GM21447 (cell line): Measurements from ENCODE around the gene LCE7A.

Experiments
- ATAC-seq: cut with Tn5 transposase; IDR thresholded peaks from one replicate; pipeline ENCODE4 v1.9.1; 2021; ENCODE audit not compliant: unreplicated experiment

Gene LCE7A

DNA sequence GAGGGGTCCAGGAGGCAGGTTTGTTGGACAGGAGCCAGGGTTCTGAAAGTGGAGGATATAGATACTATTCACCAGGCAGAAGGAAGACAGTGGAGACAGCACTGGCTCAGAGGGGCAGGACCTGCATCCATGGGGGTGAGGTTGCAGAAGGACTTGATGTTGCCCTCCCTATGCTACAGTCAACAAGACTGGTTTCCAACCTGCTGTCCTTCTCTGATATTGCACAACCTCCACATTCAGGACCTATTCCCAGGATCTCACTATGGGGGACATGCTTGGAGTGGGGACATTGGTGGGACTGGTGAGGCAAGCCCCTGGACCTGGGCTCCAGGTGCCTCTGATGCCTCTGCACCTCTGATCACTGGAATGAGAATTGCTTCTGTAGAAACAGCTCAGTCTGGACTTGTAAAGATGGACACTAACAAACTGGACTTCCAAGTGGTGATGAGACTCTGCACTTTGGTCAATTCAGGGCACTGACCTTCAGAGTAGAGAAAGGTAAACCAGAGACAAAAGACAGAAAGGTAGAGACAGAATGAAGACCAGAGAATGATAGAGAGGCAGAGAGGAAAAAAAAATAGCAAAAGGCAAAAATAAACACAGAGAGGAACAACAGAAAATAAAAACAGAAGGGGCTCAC lies 19.9 kb downstream of the LCE7A start:
- ATAC-seq, result no peak

DNA sequence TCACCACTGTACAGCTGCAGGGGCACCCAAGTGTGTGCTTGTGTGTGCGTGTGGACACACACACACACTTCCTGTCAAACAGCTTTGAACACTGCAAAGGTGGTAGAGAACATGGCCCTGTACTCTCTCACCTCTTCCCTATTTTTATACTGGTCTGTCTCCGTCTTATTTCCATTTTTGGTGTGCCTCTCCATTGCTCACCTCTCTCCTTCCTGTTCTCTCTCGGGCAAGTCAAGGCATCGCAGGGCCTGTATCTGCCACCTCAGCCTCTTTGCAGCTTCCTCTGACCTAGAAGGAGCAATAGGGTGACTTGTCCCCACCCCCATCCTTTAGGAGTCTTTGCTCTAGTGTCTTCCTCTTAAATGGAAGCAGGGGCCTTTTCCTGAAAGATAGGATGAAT lies 20.5 kb downstream of the LCE7A start:
- no peak for ATAC-seq

DNA sequence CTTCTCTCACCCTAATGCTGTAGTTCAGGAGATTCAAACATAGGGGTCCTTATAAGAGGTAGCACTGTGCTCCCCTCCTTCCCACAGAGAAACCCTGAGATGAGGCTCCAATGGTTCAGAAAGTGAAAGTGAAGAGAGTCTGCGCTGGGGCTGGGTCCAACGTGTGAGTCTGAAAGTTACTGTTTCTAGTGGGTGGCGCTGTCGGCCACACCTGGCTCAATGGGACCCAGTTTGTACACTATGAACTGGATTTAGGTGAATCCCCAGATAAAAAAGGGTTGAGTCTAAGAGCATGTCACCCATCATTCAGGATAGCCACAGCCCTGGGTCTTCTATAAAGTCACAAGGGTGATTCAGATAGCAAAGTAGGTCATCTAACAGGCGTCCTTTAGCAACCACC lies 21.1 kb downstream of the LCE7A start:
- no peak for ATAC-seq

DNA sequence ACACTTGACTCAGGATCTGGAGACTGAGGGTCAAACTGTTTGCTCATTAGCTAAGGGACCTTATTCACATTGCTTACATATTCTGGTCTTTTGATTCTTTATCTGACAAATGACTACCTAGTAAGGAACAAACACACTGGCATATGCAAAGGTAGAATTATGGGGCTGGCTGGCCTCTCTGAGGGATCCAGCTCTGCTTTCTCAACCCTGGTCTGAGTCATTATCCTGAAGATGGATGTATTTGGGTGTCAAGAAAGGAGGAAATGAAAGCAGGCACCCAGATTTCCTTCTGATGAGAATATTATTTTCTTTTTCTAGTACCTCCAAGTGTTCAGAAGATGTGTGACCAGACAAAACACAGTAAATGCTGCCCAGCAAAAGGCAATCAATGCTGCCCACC lies 24.3 kb downstream of the LCE7A start:
- no peak for ATAC-seq

DNA sequence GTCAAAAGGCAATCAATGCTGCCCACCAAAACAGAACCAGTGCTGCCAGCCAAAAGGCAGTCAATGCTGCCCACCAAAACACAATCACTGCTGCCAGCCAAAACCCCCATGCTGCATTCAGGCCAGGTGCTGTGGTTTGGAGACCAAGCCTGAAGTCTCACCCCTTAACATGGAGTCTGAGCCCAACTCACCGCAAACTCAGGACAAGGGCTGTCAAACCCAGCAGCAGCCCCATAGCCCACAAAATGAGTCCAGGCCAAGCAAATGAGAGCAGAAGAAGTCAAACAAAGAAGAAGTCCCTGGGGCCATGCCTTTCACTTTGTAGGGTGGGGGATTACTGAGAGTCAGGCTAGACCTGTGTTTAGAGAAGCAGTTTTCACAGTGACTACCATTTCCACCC lies 24.7 kb downstream of the LCE7A start:
- no peak for ATAC-seq

DNA sequence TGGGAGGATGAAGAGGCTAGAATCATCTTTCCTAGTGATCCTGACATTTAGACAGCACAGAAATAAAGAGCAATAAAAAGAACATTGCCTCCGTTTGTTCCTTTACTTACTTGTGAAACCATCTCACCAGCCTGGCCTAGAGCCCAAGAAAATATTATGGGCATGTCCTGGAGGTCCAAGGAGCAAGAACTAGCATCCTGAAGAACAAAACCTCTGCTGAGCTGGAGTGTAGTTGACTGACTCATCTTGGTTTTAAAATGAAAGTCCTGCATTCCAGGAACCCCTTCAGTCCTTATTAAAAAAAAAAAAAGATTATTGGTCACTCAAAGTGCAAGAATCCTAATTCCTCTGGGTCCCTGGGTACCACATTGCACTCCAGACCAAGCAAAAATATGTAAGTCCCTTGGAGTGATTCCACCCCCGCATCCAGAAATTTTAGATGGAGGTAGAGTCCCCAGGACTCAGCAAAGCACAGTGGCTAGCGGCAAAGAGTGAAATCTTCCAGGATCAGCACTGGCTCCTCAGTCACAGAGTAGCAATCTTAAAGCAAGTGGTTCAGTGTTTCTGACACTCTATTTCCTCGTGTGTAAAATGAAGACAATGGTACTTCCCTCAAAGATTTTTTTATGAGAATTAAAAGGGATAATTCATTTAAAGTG lies 25.3 kb downstream of the LCE7A start:
- ATAC-seq, result no peak

DNA sequence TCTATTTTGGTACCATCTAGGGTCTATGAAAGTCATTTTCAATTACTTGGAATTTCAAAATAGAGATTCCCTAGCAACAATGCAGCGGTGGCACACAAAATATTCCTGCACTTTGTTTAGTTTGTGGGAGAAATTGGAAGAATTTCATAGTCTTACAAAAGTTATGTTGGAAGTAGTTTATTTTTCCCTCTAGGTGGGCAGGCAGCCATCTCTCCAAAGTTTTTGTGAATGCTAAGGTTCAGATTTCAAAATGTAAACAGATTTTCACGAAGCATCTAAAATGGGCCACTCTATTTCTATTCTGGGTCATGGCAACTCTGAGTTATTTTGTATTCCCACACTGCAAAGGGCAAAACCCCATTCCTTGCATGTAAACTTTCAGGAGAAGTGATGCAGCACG lies 26.3 kb downstream of the LCE7A start:
- ATAC-seq, result no peak

DNA sequence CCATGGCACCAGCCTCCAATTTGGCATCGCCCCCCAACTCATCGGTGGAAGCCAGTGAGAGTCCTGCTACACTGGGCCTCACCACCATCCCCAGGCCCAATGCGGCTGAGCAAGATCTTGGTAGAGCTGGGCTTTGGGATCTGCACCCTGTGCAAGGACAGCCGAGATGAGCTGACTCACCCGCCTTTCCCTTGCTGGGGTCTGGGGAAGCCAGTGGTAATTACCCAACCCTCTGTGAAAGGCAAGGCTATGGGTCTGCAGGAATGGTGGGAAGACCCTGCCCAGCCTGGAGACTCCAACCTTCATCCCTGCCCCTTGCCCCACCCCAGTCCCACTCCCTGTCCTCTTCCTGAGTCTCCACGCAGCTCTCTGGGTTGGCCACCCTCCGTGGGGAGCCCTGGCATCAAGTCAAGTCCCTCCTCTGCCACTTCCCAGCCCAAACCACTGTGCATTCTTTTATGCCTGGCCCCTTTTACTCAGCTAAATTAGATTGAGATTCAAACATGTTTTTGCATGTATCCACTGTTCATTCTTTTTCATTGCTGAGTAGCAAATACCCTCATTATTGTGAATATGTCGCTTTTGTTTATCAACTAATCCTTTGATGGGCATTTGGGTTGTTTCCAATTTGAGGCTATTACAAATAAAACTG lies 27.1 kb downstream of the LCE7A start:
- ATAC-seq, result no peak

DNA sequence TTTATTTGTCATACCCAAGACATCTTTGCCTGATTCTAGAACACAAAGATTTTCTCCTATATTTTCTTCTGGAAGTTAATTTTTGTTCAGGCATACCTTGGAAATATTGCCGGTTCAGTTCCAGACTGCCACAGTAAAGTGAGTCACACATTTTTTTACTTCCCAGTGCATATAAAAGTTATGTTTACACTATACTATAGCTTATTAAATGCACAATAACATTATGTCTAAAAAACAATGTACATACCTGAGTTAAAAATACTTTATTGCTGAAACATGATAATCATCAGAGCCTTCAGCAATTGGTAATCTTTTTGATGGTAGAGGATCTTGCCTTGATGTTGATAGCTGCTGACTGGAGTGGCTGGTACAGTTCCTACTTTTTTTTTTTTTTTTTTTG lies 28.3 kb downstream of the LCE7A start:
- no peak for ATAC-seq

DNA sequence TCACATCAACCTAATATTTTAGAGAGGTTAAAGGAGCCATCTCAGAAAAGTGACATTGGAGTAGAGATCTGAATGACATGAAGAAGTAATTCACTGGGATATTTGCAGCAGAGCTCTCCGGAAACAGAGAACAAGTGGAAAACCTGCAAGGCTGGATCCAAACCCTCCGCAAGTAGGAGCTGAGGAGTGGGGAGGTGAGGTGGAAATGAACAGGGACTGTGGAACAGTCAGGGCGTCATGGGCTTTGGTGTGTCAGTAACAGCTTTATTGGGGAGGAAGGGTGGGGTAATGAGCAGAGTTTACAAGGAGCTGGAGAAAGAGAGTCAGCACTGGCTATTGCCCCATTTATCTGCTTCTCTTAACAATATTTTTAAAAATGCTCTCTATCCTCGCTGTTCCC lies 39.2 kb downstream of the LCE7A start:
- no peak for ATAC-seq

DNA sequence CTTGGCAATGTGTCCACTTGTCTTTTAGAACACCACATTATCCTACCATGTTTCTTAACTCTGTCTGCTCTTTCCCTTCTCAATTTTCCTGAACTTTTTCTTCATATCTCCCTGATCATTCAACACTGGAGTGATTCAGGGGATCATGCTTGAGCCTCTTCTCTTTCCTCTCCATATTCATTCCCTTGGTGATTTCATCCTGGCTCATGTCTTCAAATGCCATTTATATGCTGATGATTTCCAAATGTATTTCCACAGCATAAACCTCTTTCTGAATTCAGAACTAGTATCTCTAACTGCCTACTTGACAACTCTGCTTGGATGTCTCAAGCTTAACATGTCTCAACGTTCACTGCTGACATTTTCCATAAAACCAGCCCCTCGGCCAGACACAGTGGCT lies 40.1 kb downstream of the LCE7A start:
- no peak for ATAC-seq

DNA sequence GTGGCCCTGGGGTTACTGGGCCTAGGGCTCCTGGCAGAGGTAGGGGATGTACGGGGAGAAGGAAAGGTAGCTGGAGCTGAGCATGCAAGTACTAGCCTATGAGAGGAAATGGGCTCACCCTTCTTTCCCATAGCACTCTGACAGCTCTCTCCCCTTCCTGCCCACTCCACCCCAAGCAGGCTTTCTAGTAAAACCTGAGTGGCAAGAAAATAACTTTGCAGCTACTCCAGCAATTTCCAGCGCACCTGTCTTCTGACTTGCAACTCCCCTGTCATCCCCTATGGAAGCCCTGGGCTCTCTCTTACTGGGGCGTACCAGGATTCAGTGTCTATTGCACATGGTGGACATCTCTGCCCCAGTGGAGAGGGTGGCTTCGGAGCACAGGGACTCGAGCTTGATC lies 41.8 kb downstream of the LCE7A start:
- no peak for ATAC-seq

DNA sequence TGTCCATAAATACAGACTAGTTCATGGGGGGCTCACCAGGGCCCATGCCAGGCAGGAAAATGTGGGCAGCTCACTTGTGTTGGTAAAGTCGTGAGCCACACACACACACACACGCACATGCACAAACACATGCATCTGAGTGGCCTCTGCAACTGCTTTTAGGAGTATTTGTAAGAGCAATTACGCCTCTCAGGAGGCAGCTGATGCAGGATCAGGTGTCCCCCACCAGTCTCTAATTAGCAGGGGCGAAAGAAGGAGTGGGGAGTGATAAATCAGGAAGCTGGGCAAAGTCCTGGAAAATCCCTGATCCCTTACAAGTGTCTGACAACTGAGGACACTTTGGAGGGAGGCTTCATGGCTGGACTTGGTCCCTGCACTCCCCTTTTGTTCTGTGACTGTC lies 42.8 kb downstream of the LCE7A start:
- ATAC-seq, result no peak

DNA sequence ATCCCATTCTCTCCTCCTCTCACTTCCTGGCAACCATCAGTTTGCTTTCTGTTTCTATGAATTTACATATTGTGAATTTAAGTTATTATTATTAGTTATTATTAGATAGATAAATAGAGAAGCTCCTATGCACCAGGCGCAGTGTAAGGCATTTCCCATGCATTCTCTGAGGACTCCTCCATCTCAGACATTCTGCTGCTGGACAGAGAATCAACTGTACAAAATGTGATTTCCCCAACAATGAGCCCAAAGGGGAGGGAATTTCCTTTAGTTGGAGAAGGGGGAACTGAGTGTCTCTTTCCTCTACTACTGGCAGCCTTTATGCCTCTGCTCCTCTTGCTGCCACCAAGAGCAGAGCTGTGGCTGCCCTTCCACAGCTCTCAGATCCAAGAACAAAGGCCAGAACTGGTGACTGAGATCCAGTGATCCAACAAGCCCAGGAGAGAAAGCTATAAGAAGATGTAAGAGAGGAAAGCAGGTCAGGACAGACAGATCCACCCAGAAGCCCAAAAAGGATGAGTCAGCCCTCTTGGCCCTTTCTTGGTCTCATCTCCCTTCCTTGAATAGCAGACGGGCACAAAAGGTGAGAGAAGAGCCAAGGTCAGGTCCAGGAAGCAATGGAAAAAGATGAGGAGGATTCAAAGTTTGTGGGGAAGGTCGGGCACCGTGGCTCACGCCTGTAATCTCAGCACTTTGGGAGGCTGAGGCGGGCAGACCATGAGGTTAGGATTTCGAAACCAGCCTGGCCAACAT lies 45.1 kb downstream of the LCE7A start:
- no peak for ATAC-seq

DNA sequence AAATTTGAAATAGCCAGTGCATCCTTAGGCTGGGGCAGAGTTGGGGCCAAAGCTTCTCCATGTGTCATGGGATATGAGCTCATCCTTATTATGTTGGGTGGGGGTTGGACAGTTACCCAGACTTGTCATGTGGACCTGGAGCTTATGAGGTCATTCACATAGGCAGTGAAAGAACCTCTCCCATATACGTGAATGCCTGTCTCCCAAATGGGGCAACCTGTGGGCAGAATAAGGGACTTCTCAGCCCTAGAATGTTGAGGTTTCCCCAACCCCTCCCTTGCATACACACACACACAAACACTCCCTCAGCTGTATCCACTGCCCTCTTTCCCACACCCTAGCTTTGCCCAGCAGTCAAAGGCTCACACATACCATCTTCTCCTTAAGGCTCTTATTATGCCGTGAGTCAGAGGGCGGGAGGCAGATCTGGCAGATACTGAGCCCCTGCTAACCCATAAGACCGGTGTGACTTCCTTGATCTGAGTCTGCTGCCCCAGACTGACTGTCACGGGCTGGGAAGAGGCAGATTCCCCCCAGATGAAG lies 46.3 kb downstream of the LCE7A start:
- ATAC-seq, result no peak

DNA sequence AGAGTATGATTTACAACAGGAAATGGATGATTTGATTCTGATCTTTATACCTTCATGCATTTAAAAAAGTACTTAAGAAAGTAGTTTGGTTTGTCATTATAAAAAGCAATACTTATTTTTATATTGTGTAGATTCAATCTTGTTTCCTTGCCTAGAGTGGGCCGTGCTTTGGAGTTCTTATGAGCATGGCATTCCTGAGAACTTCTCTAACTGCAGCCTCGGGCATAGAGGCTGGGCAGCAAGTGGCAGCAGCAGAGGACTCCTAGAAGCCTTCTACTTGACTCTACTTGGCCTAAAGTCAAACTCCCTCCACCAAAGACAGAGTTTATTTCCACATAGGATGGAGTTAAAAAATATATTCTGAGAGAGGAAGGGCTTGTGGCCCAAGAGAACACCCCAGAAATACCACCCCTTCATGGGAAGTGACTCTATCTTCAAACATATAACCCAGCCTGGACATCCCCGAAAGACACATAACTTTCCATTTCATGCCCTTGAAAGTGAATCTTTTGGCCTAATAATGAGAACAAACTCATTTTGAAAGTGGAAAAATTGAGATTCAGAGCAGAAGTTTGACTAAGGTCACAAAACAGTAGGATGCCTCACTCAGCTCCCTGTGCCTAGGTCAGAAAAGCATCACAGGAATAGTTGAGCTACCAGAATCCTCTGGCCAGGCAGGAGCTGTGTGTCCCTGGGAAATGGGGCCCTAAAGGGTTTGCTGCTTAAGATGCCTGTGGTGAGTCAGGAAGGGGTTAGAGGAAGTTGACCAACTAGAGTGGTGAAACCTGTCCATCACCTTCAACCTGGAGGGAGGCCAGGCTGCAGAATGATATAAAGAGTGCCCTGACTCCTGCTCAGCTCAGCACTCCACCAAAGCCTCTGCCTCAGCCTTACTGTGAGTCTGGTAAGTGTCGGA lies 48.1 kb downstream of the LCE7A start, which contains the start of gene IVL:
IVL (plus strand) TSS at position 861 of the 916 bp plus-strand sequence. CDS start 1,252 bp downstream, outside the sequence.
- no peak for ATAC-seq

DNA sequence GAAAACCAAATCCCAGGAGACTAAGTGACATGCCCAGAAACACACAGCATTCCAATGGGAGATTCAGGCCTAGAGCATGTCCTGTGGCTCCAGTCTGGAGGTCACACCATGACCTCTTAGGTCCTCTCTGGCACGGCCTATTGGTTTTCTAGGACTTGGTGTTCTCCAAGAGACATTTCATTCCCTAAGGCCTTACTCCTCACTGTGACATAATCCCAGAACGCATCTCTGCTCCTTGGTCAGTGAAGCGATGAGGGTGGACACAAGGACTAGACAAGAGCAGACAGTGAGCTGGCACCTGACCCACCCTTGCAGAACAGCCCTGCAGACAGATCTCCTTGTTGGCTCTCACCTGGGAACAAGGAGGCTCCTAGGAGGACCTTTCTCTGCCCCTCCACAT lies 49.4 kb downstream of the LCE7A start:
- no peak for ATAC-seq
